Neuronal stem cell (in vitro differentiated cells): ENCODE measurements around the gene SUGP2.

Experiments
- DNase-seq: peaks from one replicate; pipeline ENCODE4 v3.0.0-alpha.2; 2013; ENCODE audit warnings: low spot score
- H2AFZ ChIP-seq: one replicate; pipeline ENCODE4 v1.6.1; 2013; ENCODE audit warnings: mild to moderate bottlenecking, low read length, inconsistent platforms
- H2AK5ac ChIP-seq: 2 replicates; pipeline ENCODE4 v1.6.1; 2013; ENCODE audit warnings: low read depth, mild to moderate bottlenecking, inconsistent platforms, low read length, moderate library complexity, mixed read lengths
- H2BK120ac ChIP-seq: 2 replicates; pipeline ENCODE4 v1.6.1; 2013; ENCODE audit warnings: low read depth, mild to moderate bottlenecking, inconsistent platforms, low read length, moderate library complexity, mixed read lengths
- H2BK12ac ChIP-seq: one replicate; pipeline ENCODE4 v1.6.1; 2013; ENCODE audit warnings: low read length, inconsistent platforms
- H2BK15ac ChIP-seq: 2 replicates; pipeline ENCODE4 v1.6.1; 2013; ENCODE audit warnings: mild to moderate bottlenecking, low read length, inconsistent platforms, mixed read lengths
- H2BK5ac ChIP-seq: one replicate; pipeline ENCODE4 v1.6.1; 2013; ENCODE audit warnings: inconsistent platforms, mild to moderate bottlenecking, low read length, moderate library complexity
- H3K14ac ChIP-seq: one replicate; pipeline ENCODE4 v1.6.1; 2013; ENCODE audit warnings: low read length, inconsistent platforms
- H3K18ac ChIP-seq: 2 replicates; pipeline ENCODE4 v1.6.1; 2013; ENCODE audit warnings: low read length, inconsistent platforms
- H3K23ac ChIP-seq: 2 replicates; pipeline ENCODE4 v1.6.1; 2013; ENCODE audit warnings: low read depth, mild to moderate bottlenecking, mixed read lengths, low read length, inconsistent platforms; ENCODE audit not compliant: poor library complexity
- H3K27ac ChIP-seq: replicated peaks from 3 replicates; pipeline ENCODE4 v1.5.1; 2013; ENCODE audit warnings: low read length, inconsistent platforms
- H3K27me3 ChIP-seq, 3 experiments: 2 replicates each; pipeline ENCODE4 v1.6.1; 2013; ENCODE audit warnings: low read length in 3 of 3, mild to moderate bottlenecking in 2 of 3, inconsistent platforms in 1 of 3, low read depth in 1 of 3, mixed read lengths in 1 of 3, moderate library complexity in 1 of 3; ENCODE audit not compliant: control insufficient read depth in 3 of 3, insufficient read depth in 3 of 3
- H3K36me3 ChIP-seq, 2 donors: replicated peaks in 1 of 2; 2 replicates each; pipeline ENCODE4 v1.6.1; 2013; ENCODE audit warnings: low read length in 2 of 2; ENCODE audit not compliant: control insufficient read depth in 2 of 2, insufficient read depth in 2 of 2
- H3K4ac ChIP-seq: 2 replicates; pipeline ENCODE4 v1.6.1; 2013; ENCODE audit warnings: inconsistent platforms, mild to moderate bottlenecking, low read length, moderate library complexity
- H3K4me1 ChIP-seq, 2 donors: 1 replicate in 1 of 2; 2 replicates in 1 of 2; pipeline ENCODE4 v1.6.1; 2013; ENCODE audit warnings: low read length in 2 of 2, low read depth in 1 of 2; ENCODE audit not compliant: control insufficient read depth in 2 of 2, insufficient read depth in 1 of 2
- H3K4me2 ChIP-seq: one replicate; pipeline ENCODE4 v1.6.1; 2013; ENCODE audit warnings: mild to moderate bottlenecking, low read length, inconsistent platforms; ENCODE audit not compliant: insufficient read depth, poor library complexity, severe bottlenecking
- H3K4me3 ChIP-seq, 2 donors: 2 replicates each; pipeline ENCODE4 v1.5.1; 2013; ENCODE audit warnings: low read length in 2 of 2, mild to moderate bottlenecking in 2 of 2, inconsistent platforms in 1 of 2, moderate library complexity in 1 of 2
- H3K79me1 ChIP-seq: one replicate; pipeline ENCODE4 v1.6.1; 2013; ENCODE audit warnings: low read depth, mild to moderate bottlenecking, inconsistent platforms, low read length, moderate library complexity
- H3K9ac ChIP-seq: one replicate; pipeline ENCODE4 v1.6.1; 2013; ENCODE audit warnings: mild to moderate bottlenecking, low read depth, low read length, inconsistent platforms; ENCODE audit not compliant: poor library complexity
- H3K9me3 ChIP-seq, 2 donors: replicated peaks in 1 of 2; 2 replicates each; pipeline versions ENCODE3 to v1.6.1; 2013; ENCODE audit warnings: low read length in 2 of 2, mild to moderate bottlenecking in 2 of 2, inconsistent platforms in 1 of 2, low read depth in 1 of 2, mixed read lengths in 1 of 2, moderate library complexity in 1 of 2; ENCODE audit not compliant: control insufficient read depth in 2 of 2, insufficient read depth in 1 of 2
- H4K8ac ChIP-seq: one replicate; pipeline ENCODE4 v1.6.1; 2013; ENCODE audit warnings: low read depth, mild to moderate bottlenecking, inconsistent platforms, low read length, moderate library complexity
- H4K91ac ChIP-seq: one replicate; pipeline ENCODE4 v1.6.1; 2013; ENCODE audit warnings: low read length, low read depth, mild to moderate bottlenecking, inconsistent platforms; ENCODE audit not compliant: poor library complexity
- WGBS, 2 donors: extraction: QIAGEN DNeasy Blood & Tissue Kit; methylation state at CpG; one replicate each; pipeline ENCODE4 v1.1.7; 2013; ENCODE audit warnings: missing lambda C conversion rate in 2 of 2, mixed read lengths in 1 of 2; ENCODE audit not compliant: insufficient read length in 2 of 2, insufficient replicate concordance in 1 of 2; ENCODE audit errors: extremely low coverage in 2 of 2; 5-methylcytosine and 5-hydroxymethylcytosine counted together

The SUGP2 gene

GRCh38 chr19:19077103-19077502 lies 43.8 kb upstream of the SUGP2 start:
- no peak for DNase-seq
- Histone ChIP-seq H3K4me3 (no peak overlapping the region), H2BK120ac (no peak overlapping the region), H3K9me3 (peaks cover 0 to 2% of the 10 kb centered on the region in 2 donors), H3K18ac (no peak overlapping the region), H2AFZ (no peak overlapping the region), H3K79me1 (peaks cover 2% of the 10 kb centered on the region), H3K9ac (no peak overlapping the region), H3K27ac (no peak overlapping the region), H2AK5ac (no peak overlapping the region), H3K4me1 (peaks cover 0 to 5% of the 10 kb centered on the region in 2 donors), H3K27me3 (peaks cover 0 to 11% (median 0%) of the 10 kb centered on the region in 3 experiments), H2BK15ac (no peak overlapping the region), H3K36me3 (no peaks in the 10 kb centered on the region), H4K8ac (no peak overlapping the region), H3K4me2 (no peak overlapping the region), H3K4ac (no peak overlapping the region), H3K14ac (no peak overlapping the region), H2BK5ac (no peak overlapping the region), H2BK12ac (no peak overlapping the region), H3K23ac (no peak overlapping the region), H4K91ac (no peak overlapping the region)
- no CpG with 5 or more reads among the region's 7 CpGs for WGBS, 2 donors

- no CpG with 5 or more reads among the region's 1 CpG for WGBS, 2 donors
- no peak for DNase-seq
These were observed 43.2 kb upstream of the SUGP2 start for GRCh38 chr19:19076476-19076875.

GRCh38 chr19:19075126-19075525 lies 41.8 kb upstream of the SUGP2 start:
- Histone ChIP-seq H4K91ac (no peak overlapping the region), H2BK15ac (no peak overlapping the region), H2BK5ac (no peak overlapping the region), H3K14ac (no peak overlapping the region), H3K9me3 (peaks cover 0 to 2% of the 10 kb centered on the region in 2 donors), H3K4me3 (no peak overlapping the region), H2BK12ac (no peak overlapping the region), H2AK5ac (no peak overlapping the region), H3K23ac (no peak overlapping the region), H3K27me3 (peaks cover 0 to 11% (median 0%) of the 10 kb centered on the region in 3 experiments), H3K4me1 (peaks cover 0 to 5% of the 10 kb centered on the region in 2 donors), H3K27ac (no peak overlapping the region), H3K9ac (no peak overlapping the region), H3K36me3 (no peaks in the 10 kb centered on the region), H3K18ac (no peak overlapping the region), H3K79me1 (peaks cover 2% of the 10 kb centered on the region), H4K8ac (no peak overlapping the region), H3K4me2 (no peak overlapping the region), H3K4ac (no peak overlapping the region), H2BK120ac (no peak overlapping the region), H2AFZ (no peak overlapping the region)
- WGBS, 2 donors = no CpG with 5 or more reads among the region's 8 CpGs
- no peak for DNase-seq

More at GRCh38 chr19:19076476-19076875, 43.2 kb upstream of the SUGP2 start:
- Histone ChIP-seq H2AK5ac (no peak overlapping the region), H4K91ac (no peak overlapping the region), H2BK12ac (no peak overlapping the region), H3K36me3 (no peaks in the 10 kb centered on the region), H3K14ac (no peak overlapping the region), H3K18ac (no peak overlapping the region), H3K9me3 (peaks cover 0 to 2% of the 10 kb centered on the region in 2 donors), H3K4ac (no peak overlapping the region), H2BK15ac (no peak overlapping the region), H2BK5ac (no peak overlapping the region), H3K79me1 (peaks cover 2% of the 10 kb centered on the region), H2BK120ac (no peak overlapping the region), H3K4me2 (no peak overlapping the region), H2AFZ (no peak overlapping the region), H3K23ac (no peak overlapping the region), H3K9ac (no peak overlapping the region), H3K4me1 (peaks cover 0 to 5% of the 10 kb centered on the region in 2 donors), H4K8ac (no peak overlapping the region), H3K27ac (no peak overlapping the region), H3K27me3 (peaks cover 0 to 11% (median 0%) of the 10 kb centered on the region in 3 experiments), H3K4me3 (no peak overlapping the region)

GRCh38 chr19:19074196-19074882 lies 41.0 kb upstream of the SUGP2 start:
- WGBS, 2 donors = 100% methylated on average over 1 to 3 of the region's 13 CpGs
- H2BK12ac ChIP-seq = no peak overlapping the region
- no peak overlapping the region for H3K18ac ChIP-seq
- H3K9me3 ChIP-seq = peaks cover 0 to 2% of the 10 kb centered on the region in 2 donors
- no peak overlapping the region for H4K91ac ChIP-seq
- no peak overlapping the region for H2BK15ac ChIP-seq
- H3K36me3 ChIP-seq = no peaks in the 10 kb centered on the region
- no peak overlapping the region for H2AFZ ChIP-seq
- no peak overlapping the region for H2BK5ac ChIP-seq
- peak overlapping the region in 1 of 2 donors; percentile 39 for H3K4me3 ChIP-seq
- no peak overlapping the region for H2BK120ac ChIP-seq
- H3K4me2 ChIP-seq = no peak overlapping the region
- H3K4me1 ChIP-seq = peaks cover 0 to 5% of the 10 kb centered on the region in 2 donors
- no peak for DNase-seq
- H3K23ac ChIP-seq = no peak overlapping the region
- no peak overlapping the region for H3K4ac ChIP-seq
- no peak overlapping the region for H4K8ac ChIP-seq
- no peak overlapping the region for H2AK5ac ChIP-seq
- peak overlapping the region; percentile 71 for H3K9ac ChIP-seq
- H3K79me1 ChIP-seq = peaks cover 2% of the 10 kb centered on the region
- H3K27me3 ChIP-seq = peaks cover 0 to 11% (median 0%) of the 10 kb centered on the region in 3 experiments
- H3K27ac ChIP-seq = peak overlapping the region; percentile 13
- no peak overlapping the region for H3K14ac ChIP-seq
